ENCODE measurements around the gene THSD7B.
"Not testable (repeated sequence)": the region's sequence is repeated elsewhere in the genome, so short reads cannot be mapped to it uniquely, and the experiment has no call there.

THSD7B gene

DNA sequence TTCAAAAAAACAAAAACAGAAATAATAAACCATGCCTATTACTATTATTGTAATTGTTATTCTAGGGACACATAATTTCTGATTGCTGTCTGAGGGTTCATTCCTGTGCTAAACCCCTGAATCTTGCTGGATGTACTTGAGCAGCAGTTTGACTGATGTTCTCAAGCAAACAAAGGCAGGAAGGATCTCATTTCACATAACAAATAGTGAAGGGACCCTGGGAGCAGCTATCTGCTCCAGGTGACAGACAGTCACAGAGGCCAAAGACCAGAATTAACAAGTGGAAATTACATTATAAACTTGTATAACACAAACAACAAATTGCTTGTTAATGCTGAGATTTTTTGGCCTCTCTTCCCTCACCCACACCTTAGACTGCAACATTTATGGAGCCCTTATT is 284.2 kb downstream of the THSD7B start:
- no peak for DNase-seq

DNA sequence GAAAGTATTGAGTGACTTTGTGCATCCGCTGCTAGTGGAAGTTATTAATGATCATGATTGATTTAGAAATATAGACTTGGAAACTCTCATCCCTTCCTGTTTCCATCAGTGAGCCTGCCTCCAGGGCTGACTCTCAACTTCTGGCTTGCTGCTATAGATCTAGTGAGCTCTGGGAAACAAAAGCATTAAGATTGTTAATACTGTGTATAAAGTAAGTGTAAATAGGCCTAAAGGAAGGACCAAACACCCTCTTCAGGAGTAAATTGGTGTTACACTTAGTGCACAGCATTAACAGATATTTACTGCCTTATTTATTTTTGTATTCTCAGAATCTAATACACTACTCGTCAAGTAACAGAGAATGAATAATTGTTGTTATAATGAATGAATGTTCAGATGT is 285.6 kb downstream of the THSD7B start:
- DNase-seq = no peak

DNA sequence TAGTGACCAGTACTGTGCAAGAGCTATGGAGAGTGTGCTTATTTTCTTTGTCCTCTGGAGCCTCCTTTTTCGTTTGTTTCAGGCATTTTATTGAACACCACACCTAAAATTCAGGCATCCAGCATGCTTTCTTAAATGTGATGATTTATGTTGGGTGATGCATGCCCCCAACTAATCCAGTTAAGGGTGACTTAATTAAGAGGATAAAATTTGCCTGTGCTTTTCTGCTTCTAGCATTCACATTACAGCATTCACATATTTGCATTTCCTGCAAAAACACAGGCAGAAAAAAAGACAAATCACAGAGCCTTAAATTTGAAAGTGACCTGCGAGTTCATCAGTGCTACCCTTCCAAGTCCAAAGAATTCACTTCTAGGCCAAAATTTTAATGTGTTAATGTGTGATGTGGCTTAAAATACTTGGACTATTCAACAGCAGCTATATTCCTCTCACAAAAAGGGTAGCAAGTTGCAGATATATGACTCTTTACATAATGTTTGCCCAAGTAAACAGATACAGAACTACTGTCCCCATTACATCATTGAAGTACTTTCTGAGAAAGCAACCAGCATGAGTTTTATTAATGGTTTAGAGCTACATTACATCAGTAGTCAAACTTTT is 286.5 kb downstream of the THSD7B start:
- no peak for DNase-seq

DNA sequence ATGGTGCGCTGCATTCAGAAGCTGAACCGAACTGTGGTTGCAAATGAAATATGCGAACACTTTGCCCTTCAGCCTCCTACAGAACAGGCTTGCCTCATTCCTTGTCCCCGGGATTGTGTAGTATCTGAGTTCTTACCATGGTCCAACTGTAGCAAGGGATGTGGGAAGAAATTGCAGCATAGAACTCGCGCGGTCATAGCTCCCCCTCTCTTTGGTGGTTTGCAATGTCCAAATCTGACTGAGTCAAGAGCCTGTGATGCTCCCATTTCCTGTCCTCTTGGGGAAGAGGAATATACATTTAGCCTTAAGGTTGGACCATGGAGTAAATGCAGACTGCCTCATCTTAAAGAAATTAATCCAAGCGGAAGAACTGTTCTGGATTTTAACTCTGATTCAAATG is 291.4 kb downstream of the THSD7B start:
- no peak for DNase-seq

DNA sequence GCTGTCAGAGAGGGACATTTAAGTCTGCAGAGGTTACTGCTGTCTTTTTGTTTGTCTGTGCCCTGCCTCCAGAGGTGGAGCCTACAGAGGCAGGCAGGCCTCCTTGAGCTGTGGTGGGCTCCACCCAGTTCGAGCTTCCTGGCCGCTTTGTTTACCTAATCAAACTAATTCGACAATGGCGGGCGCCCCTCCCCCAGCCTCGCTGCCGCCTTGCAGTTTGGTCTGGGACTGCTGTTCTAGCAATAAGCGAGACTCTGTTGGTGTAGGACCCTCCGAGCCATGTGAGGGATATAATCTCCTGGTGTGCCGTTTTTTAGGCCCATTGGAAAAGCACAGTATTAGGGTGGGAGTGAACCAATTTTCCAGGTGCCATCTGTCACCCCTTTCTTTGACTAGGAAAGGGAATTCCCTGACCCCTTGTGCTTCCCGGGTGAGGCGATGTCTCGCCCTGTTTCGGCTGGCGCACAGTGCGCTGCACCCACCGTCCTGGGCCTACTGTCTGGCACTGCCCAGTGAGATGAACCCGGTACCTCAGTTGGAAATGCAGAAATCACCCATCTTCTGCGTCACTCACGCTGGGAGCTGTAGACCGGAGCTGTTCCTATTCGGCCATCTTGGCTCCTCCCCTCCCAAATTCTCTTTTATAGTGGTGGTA is 310.9 kb downstream of the THSD7B start:
- DNase-seq = not testable (repeated sequence)

DNA sequence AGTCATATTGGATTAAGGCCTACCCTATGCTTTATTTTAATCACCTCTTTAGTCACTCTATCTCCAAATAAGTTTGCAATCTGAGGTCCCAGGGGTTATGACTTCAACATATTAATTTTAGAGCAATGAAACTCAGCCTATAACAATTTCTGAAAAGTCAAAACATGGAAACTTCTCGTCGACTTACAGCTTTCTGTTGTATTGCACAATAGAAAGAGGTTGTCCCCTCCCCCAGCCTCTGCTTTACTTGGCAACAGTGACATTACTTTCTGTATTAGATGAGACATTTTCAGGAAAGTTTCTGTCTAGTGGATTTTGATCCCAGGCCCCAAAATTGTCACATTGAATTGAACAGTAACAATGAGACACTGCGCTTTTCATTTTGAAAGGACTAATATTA is 326.4 kb downstream of the THSD7B start:
- no peak for DNase-seq

DNA sequence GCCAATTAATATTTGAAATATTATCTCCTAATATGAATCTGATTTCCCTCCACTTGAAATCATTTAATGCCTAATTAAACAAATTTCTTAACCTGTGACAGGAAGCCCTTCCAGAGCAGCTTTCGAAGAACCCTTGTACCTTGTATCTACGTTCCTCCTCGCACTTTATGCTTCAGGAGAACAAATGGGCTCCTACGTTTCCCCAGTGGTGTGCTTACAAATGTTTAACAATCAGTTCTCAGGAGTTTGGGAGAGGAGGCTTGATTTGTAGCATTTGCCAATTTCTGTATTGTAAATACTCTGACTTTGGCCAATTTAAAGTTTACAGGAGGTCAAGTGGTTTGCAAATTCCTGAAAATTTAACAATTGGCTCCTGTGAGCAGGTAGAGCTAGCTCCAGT is 327.8 kb downstream of the THSD7B start:
- no peak for DNase-seq

DNA sequence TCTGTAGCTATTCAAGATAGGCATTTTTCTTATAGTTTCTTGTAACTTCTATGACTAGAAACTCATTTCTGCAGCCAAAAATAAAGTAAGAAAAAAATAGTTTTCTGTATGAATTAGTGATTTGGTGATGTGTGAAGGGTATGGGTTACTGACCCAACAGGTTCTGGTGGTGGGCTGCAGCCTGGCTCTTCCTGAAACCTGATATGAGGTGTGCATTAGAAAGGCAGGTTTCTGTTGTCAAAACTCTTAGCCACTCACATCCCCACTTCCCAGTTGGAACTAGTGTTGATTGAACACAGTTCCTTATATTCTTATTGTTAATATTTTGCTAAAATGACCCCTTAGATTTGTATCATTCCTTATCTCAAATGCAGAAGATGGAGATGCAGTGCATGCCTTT is 330.8 kb downstream of the THSD7B start:
- DNase-seq = no peak

DNA sequence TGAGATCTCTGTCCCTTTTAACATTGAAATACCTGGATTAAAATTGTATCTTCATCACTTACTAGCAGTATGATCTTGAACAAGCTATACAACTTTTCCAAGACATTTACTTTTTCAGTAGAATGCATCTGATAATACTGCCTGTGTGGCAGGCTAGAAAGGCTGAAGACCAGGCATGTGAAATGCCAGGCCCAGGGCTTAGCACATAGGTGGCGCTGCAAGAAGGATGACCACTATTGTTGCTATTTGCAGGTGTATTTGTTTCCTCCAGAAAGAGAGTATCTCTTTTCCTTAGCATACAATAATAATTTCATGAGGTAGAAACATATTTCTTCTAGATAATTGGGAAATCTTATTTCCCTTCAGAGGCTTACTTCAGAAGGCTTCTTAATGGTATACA is 331.3 kb downstream of the THSD7B start:
- no peak for DNase-seq

DNA sequence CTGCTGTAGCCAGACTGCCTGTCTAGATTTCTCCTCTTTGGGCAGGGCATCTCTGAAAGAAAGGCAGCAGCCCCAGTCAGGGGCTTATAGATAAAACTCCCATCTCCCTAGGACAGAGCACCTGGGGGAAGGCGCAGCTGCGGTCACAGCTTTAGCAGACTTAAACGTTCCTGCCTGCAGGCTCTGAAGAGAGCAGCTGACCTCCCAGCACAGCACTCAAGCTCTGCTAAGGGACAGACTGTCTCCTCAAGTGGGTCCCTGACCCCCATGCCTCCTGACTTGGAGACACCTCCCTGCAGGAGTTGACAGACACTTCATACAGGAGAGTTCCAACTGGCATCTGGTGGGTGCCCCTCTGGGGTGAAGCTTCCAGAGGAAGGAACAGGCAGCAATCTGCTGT is 336.5 kb downstream of the THSD7B start:
- not testable (repeated sequence) for DNase-seq

DNA sequence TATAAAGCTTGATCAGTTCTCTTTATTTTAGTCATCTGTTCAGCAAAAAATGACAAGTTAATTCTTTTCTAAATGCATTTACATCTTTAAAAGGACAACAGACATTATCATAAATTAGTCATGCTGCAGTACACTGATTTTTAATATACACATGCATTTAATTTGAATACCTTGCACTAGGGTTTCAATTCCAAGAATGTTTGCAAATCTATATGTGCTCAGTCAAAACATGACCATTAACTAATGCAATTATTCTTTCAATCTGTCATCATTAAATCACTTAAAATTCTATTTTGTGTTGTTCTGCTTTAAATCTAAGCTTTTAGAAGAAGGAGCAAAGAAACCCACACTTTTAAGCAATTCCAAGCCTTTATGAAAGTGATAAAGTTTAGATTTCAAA is 342.6 kb downstream of the THSD7B start:
- DNase-seq = no peak

DNA sequence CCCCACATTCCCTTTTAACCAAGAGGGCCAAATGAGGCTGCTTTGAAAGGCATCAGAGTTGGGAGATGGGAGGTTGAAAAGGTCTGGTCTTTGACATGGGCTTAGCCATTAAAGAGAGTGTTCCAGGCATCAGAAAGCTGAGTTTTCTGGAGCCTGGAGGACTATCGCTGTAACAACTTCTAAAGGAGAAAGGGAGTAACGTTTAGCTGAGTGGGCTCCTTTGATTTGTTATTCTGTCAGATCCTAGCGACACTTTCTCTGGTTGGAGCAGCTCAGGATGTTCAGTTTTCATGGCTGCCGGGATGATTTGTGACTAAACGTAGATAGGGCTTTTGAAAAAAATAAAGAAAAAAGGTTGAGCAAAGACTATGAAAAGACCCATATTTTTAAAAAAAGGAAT is 346.6 kb downstream of the THSD7B start:
- DNase-seq = no peak

DNA sequence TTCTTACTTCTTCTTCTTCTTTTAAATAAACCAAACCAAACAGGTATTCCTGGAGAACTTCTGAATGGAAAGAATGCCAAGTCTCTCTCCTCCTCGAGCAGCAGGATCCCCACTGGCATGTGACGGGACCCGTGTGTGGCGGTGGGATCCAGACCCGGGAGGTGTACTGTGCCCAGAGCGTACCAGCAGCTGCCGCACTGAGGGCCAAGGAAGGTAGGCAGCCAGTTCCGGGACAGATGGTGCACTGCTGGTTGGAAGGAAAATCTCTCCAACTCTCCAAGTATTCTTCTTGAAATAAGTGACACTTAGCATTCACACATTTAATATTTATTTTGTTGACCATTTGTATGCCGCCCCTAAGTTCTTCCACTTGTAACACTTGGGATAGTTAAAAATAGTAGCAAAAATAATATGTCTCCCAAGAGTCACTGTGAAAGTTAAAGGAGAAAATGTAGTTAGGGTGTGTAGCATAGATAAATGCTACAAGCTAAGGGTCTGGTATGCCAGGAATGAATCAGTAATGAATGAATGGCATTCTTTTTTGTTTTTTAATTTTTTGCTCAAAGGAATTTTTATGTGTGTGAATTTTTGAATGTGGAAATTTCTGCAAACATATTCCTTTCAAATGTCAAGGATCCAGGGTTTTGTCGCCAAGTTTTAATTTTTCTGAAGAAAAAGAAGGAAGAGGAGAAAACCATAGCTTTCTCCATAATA is 349.9 kb downstream of the THSD7B start:
- no peak for DNase-seq

DNA sequence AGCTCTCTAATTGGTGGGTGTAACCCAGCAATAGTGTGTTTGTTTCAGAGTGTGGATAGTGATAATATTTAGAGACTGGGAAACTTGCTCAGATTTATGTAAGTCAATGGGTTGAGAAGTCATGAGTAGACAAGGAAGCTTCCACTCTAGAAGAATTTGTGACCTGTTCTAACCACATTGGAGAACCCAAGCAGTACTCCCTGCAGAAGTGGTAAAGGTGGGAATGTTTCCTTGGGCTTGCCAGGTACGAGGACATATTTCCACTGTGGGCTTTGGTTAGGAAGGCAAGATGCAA is 350.4 kb downstream of the THSD7B start:
- DNase-seq = no peak

DNA sequence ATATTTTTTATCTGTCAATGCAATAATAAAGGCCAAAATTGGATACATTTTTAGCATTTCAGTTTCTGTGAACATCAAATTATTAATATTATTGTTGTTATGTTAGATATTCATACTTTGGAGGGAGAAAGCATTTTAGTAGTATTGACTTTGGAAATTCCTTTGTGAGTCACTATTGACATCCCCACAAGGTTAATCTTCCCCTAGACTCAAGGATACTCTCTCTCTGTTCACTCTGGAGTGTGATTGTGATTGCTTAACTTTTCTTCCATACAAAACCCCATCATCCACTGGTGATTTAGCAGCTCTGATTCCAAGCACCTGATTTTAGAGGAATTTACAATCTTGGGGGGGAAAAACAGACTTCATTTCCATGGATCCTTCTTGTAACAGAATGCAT is 352.0 kb downstream of the THSD7B start:
- DNase-seq = no peak

DNA sequence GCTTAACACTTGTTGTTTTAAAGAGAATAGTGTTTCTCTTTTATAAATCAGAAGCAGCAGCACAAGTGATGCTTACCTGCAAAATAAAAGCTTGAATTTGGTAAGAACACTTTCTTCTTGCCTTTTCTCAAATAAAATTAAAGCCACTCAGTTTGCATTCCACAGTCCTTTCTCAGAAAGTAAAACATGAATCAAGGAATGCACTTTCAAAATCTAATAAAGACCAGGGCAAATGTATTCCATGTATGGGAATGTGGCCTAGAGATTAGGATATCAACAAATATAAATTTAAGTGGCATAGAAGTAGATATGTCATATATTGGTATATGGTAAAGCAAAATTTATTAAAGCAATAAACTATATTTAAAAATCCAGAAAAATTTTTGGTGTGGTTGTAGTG is 352.8 kb downstream of the THSD7B start:
- no peak for DNase-seq

DNA sequence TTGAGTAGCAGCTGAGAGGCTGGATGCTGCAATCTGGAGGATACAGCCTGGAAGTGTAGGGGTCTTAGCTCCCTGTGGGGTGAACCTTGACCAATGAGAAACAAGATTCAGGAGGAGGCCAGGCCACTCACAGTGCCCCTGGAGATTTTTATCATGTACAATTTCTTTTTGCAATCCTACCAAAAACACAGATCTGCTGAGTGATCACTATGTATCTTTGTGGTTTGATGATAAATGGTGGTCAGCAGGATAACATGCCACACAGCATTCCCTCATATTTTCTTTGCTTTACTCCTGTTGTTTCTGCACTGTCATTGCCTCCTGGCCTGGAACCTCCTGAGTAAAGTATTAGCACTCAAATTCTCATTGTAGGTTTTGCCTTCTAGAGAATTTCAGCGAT is 357.9 kb downstream of the THSD7B start:
- DNase-seq = no peak

DNA sequence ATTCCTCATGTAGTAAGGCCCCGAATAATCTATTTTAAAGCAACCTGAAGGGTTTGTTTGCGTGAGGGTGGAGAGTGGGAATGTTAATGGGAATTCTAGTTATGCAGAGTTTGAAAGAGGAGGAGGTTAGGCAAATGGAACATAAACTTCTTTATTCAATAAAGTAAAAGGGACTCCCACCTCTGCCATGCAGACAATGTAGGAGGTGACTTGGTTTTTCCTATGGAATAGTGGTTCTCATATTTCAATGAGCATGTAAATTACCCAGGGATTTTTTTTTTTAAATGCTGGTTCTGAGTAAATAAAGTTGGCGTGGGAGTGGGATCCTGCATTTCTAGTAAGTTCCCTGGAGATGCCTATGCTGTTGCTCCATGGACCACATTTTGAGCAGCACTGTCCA is 367.9 kb downstream of the THSD7B start:
- DNase-seq = no peak

DNA sequence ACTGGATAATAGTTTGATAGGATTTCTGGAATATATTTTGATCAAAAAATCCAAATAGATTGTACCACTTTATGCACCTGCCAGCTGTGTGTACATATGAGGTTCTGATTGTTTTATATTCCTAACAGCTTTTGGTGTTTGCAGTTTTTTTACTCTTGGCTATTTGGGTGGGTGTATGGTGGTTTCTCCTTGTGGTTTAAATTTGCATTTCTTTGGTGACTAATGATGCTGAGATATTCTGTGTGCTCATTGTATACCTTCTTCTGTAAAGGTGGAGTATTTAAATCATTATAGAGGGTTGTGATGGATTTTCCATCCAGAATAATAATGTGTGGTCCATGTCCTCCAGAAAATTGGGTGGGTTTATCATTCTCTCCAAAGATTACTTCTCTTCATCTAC is 372.9 kb downstream of the THSD7B start:
- no peak for DNase-seq

DNA sequence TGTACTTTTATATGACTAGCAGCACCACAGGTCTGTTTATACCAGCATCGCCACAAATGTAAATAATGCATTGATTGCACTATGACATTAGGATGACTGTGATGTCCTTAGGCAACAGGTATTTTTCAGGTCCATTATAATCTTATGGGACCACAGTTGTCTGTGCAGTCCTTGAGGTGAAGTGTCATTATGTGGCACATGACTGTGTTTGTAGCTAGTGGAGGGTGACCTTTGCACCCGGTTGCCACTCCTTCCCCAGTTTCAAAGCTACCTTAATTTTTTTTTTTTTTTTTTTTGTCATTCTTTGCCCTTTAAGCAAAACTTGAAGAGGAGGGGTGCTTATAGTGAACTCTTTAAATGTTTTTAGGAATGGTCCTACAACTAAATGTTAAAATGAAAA is 386.4 kb downstream of the THSD7B start:
- DNase-seq = no peak

DNA sequence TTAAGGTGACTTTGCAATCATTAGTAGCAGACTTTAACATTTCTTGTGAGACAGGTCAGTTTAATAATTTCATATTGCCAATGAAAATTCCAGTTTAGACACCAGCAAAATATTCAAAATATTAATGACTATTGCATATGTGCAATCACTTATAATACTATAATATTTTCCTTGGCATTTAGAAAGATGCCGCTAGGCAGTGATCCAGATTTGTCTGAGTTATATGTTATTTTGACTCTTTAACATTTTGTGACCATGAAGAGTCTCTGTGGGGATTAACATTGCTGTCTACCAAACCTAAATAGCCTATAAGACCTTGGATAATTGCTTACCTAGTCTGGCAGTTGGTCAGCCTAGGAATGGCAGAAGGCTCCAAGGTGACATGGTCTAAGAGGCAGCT is 389.6 kb downstream of the THSD7B start:
- no peak for DNase-seq

DNA sequence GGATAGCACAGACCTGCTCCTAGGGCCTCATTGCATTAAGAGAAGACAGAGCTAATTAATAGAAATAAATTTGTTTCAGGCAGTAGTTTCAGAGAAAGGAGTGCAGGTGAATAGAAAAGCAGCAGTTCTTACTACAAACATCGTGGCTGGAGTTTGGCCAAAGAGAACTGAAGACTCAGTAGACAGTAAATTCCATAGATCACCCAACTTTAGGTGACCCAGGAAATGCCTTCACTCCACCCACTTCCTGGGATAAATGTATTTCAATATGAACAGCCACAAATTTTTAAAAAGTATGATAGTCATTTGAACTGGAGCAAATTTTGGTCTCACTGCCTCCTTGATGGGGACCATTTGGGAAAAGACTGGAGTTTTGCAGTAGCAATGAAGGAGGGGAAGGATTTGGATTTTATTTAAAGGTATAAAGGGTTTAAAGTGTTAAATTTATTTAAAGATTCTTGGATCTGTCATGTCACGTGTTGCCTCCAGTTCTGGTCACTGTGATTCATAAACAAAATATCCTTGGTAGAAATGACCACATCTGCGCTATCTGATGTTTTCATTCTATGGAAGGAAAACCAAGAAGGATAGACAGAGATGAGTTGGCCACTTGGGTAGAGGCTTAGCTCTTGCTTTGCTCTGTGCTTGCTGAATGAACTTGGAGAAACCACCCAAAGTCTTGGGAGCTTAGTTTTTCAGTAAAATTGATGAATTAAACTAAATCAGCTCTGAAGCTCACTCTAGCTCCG is 390.2 kb downstream of the THSD7B start:
- DNase-seq = no peak

DNA sequence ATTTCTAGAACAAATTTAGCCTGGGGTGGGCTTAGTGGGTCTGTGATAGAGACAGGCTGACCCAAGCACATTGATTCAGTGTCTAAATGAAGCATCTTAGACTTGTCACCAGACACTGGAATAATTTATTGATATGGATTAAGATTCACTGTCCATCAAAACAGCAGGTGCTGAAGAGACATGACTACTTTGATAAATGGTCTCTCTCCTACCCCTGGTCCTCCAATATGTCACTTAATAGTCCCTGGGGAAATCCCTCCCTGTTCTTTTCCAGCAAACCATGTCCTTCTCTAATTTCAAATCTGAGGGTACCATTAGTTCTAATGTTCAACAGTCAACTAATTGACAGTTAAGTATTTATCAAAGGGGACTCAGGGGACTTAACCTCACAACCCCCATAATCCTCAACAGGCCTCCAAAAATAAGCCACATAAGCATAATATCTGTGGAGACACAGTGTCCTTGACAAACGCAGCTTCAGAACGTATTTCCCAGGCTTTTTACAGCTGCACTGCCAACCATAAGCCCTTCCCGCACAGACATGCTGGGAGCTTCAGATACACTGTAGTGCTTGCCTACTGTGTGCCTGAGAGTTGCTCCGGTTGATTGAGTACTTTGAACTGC is 391.0 kb downstream of the THSD7B start:
- no peak for DNase-seq

DNA sequence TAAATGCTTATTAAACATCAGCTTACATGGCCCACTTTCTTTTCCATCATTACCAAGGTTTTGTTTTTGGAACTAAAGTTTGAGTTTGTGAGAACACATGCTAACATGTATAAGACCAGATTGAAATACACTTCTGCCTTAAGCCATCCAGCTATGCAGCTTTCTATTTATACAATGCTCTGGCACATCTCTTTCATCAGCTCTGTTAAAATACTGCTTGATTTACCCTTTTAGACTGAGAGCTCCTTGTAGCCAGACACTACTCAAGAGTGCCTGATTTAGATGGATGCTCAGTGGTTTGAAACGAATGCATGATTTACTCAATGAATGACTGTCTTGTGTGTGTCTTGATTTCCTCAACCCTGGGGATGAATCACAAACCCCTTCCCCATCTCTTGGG is 392.5 kb downstream of the THSD7B start:
- no peak for DNase-seq
